NCI-H146 treated with DMSO at 0.1 percent for 48 hours (cell line): ENCODE results near the gene LCTL.
"Not testable (repeated sequence)": the region's sequence is repeated elsewhere in the genome, so short reads cannot be mapped to it uniquely, and the experiment has no call there.

Experiments
- DNase-seq: peaks from one replicate; lab custom pipeline; 2025; ENCODE audit not compliant: unreplicated experiment; lab: John Stamatoyannopoulos, UW

Gene LCTL

GRCh38 chr15:66503041-66503648 is 62.7 kb downstream of the LCTL start:
- not testable (repeated sequence) for DNase-seq

GRCh38 chr15:66502491-66502890 is 63.3 kb downstream of the LCTL start:
- DNase-seq = no peak

GRCh38 chr15:66500346-66500745 is 65.5 kb downstream of the LCTL start:
- DNase-seq = not testable (repeated sequence)

- DNase-seq = no peak
Observed at GRCh38 chr15:66498501-66499386, 67.1 kb downstream of the LCTL start.
